WTC11 (cell line): Measurements from ENCODE around the gene SOCS2.

Experiments used
- ETV6 ChIP-seq: sonication (generic); formaldehyde crosslinking; IDR thresholded peaks from 2 replicates; pipeline ENCODE4 v1.8.1; 2022; ENCODE audit warnings: mild to moderate bottlenecking, missing genetic modification reagents
- JUN ChIP-seq: sonication (generic); formaldehyde crosslinking; IDR thresholded peaks from 2 replicates; pipeline ENCODE4 v1.8.0; 2023; ENCODE audit warnings: mild to moderate bottlenecking, missing genetic modification reagents
- NFYB ChIP-seq: sonication (generic); formaldehyde crosslinking; conservative IDR thresholded peaks from 2 replicates; pipeline ENCODE4 v1.8.0; 2022; ENCODE audit warnings: low read depth, missing genetic modification reagents
- NR2C2 ChIP-seq: sonication (generic); formaldehyde crosslinking; IDR thresholded peaks from 2 replicates; pipeline ENCODE4 v1.8.0; 2022; ENCODE audit warnings: mild to moderate bottlenecking, missing genetic modification reagents
- SP1 ChIP-seq: sonication (generic); formaldehyde crosslinking; conservative IDR thresholded peaks from 2 replicates; pipeline ENCODE4 v1.8.1; 2022; ENCODE audit warnings: missing genetic modification reagents
- TEAD4 ChIP-seq: sonication (generic); formaldehyde crosslinking; IDR thresholded peaks from 2 replicates; pipeline ENCODE4 v1.8.0; 2022; ENCODE audit warnings: mild to moderate bottlenecking, missing genetic modification reagents
- TF ChIP-seq, protein P1 (sequence below): sonication (generic); formaldehyde crosslinking; IDR thresholded peaks from 2 replicates; pipeline ENCODE4 v1.8.1; 2022; ENCODE audit warnings: low read depth, mild to moderate bottlenecking, moderate library complexity, missing genetic modification reagents, borderline replicate concordance
- TF ChIP-seq, protein P2 (sequence below): sonication (generic); formaldehyde crosslinking; IDR thresholded peaks from 2 replicates; pipeline ENCODE4 v1.8.1; 2022; ENCODE audit warnings: low read depth, missing genetic modification reagents, borderline replicate concordance
- TF ChIP-seq, protein P3 (sequence below): fragments of 200-600 bp; IDR thresholded peaks from 2 replicates; pipeline ENCODE4 v1.8.0; 2022; ENCODE audit warnings: antibody characterized with exemption
- TF ChIP-seq, protein P4 (sequence below): sonication (generic); formaldehyde crosslinking; IDR thresholded peaks from 2 replicates; pipeline ENCODE4 v1.8.0; 2022; ENCODE audit warnings: mild to moderate bottlenecking, missing genetic modification reagents
- TF ChIP-seq, protein P5 (sequence below): fragments of 250-450 bp; sonication (Bioruptor Pico); conservative IDR thresholded peaks from 2 replicates; pipeline ENCODE4 v1.9.0; 2021; ENCODE audit warnings: mild to moderate bottlenecking
- TF ChIP-seq, protein P6 (sequence below): sonication (generic); formaldehyde crosslinking; IDR thresholded peaks from 2 replicates; pipeline ENCODE4 v1.8.1; 2022; ENCODE audit warnings: mild to moderate bottlenecking, moderate library complexity, missing genetic modification reagents
- TF ChIP-seq, protein P7 (sequence below): sonication (generic); formaldehyde crosslinking; conservative IDR thresholded peaks from 2 replicates; pipeline ENCODE4 v1.8.1; 2023; ENCODE audit warnings: mild to moderate bottlenecking, low read depth, missing genetic modification reagents, moderate library complexity

DNA sequence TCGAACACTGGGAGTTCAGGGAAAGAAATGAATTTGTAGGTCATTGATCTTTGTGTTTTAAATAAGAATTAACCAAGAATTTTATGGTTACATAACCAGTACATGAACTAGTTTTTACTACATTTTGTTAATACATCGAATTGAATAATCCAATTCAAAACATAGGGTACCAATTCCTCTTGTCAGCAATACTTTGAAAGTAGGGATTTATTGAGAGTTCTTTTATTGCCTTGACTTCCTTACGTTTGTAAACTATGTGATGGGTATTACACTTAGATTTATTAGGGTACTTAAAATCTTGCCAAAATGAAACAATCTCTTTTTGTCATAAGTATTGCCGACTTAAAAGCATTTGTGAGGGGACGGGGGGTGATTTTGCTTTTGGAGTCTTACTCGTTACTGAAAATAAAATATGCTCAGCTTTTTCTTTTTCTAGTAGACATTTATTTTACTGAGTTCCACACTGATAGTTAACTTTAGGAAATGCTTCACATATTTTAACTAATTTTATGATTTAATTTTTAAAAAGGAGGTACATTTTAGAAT, 22.4 kb downstream of the SOCS2 start:
- TF ChIP-seq, protein P1, sequence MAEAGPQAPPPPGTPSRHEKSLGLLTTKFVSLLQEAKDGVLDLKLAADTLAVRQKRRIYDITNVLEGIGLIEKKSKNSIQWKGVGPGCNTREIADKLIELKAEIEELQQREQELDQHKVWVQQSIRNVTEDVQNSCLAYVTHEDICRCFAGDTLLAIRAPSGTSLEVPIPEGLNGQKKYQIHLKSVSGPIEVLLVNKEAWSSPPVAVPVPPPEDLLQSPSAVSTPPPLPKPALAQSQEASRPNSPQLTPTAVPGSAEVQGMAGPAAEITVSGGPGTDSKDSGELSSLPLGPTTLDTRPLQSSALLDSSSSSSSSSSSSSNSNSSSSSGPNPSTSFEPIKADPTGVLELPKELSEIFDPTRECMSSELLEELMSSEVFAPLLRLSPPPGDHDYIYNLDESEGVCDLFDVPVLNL (CRISPR knock-in tag): no peak
- TF ChIP-seq NFYB: no peak
- TF ChIP-seq JUN (CRISPR knock-in tag): no peak
- TF ChIP-seq, protein P2, sequence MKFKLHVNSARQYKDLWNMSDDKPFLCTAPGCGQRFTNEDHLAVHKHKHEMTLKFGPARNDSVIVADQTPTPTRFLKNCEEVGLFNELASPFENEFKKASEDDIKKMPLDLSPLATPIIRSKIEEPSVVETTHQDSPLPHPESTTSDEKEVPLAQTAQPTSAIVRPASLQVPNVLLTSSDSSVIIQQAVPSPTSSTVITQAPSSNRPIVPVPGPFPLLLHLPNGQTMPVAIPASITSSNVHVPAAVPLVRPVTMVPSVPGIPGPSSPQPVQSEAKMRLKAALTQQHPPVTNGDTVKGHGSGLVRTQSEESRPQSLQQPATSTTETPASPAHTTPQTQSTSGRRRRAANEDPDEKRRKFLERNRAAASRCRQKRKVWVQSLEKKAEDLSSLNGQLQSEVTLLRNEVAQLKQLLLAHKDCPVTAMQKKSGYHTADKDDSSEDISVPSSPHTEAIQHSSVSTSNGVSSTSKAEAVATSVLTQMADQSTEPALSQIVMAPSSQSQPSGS (CRISPR knock-in tag): no peak
- TF ChIP-seq, protein P3, sequence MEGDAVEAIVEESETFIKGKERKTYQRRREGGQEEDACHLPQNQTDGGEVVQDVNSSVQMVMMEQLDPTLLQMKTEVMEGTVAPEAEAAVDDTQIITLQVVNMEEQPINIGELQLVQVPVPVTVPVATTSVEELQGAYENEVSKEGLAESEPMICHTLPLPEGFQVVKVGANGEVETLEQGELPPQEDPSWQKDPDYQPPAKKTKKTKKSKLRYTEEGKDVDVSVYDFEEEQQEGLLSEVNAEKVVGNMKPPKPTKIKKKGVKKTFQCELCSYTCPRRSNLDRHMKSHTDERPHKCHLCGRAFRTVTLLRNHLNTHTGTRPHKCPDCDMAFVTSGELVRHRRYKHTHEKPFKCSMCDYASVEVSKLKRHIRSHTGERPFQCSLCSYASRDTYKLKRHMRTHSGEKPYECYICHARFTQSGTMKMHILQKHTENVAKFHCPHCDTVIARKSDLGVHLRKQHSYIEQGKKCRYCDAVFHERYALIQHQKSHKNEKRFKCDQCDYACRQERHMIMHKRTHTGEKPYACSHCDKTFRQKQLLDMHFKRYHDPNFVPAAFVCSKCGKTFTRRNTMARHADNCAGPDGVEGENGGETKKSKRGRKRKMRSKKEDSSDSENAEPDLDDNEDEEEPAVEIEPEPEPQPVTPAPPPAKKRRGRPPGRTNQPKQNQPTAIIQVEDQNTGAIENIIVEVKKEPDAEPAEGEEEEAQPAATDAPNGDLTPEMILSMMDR: no peak
- TF ChIP-seq, protein P4, sequence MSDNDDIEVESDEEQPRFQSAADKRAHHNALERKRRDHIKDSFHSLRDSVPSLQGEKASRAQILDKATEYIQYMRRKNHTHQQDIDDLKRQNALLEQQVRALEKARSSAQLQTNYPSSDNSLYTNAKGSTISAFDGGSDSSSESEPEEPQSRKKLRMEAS (CRISPR knock-in tag): no peak
- TF ChIP-seq ETV6 (CRISPR knock-in tag): no peak
- TF ChIP-seq, protein P5, sequence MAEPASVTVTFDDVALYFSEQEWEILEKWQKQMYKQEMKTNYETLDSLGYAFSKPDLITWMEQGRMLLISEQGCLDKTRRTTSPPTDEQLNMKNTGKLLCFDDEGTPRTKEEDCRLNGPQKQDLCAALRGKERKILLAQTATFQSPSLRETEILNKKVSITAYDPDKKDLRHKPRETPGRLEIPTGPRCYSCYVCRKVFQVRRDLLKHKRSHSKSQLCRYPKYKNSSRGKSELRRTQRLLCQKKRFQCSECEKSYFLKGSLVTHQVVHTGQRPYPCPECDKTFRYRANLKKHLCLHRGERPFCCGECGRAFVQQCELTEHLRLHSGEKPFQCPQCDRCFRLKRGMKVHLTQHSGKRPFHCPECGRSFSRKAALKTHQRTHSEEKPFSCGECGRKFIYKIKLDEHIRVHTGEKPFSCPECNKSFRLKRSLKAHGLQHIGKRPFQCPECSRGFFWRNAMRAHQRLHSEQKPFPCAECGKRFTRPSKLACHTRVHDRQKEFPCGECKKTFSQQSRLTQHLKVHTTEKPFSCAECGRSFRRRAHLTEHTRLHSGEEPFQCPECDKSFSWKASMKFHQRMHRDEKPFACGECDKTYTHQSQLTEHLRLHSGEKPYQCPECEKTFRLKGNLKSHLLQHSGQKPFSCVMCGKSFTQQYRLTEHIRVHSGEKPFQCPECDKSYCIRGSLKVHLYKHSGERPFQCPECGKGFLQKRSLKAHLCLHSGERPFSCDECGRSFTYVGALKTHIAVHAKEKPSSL (CRISPR knock-in tag): no peak
- TF ChIP-seq SP1: no peak
- TF ChIP-seq, protein P6, sequence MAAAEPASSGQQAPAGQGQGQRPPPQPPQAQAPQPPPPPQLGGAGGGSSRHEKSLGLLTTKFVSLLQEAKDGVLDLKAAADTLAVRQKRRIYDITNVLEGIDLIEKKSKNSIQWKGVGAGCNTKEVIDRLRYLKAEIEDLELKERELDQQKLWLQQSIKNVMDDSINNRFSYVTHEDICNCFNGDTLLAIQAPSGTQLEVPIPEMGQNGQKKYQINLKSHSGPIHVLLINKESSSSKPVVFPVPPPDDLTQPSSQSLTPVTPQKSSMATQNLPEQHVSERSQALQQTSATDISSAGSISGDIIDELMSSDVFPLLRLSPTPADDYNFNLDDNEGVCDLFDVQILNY: no peak
- TF ChIP-seq, protein P7, sequence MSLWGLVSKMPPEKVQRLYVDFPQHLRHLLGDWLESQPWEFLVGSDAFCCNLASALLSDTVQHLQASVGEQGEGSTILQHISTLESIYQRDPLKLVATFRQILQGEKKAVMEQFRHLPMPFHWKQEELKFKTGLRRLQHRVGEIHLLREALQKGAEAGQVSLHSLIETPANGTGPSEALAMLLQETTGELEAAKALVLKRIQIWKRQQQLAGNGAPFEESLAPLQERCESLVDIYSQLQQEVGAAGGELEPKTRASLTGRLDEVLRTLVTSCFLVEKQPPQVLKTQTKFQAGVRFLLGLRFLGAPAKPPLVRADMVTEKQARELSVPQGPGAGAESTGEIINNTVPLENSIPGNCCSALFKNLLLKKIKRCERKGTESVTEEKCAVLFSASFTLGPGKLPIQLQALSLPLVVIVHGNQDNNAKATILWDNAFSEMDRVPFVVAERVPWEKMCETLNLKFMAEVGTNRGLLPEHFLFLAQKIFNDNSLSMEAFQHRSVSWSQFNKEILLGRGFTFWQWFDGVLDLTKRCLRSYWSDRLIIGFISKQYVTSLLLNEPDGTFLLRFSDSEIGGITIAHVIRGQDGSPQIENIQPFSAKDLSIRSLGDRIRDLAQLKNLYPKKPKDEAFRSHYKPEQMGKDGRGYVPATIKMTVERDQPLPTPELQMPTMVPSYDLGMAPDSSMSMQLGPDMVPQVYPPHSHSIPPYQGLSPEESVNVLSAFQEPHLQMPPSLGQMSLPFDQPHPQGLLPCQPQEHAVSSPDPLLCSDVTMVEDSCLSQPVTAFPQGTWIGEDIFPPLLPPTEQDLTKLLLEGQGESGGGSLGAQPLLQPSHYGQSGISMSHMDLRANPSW: no peak
- no peak for TF ChIP-seq NR2C2 (CRISPR knock-in tag)
- no peak for TF ChIP-seq TEAD4 (CRISPR knock-in tag)
